HEK293 (cell line): ENCODE measurements around the gene BEST2.

ENCODE experiments used
- KLF7 ChIP-seq: fragments of 450-650 bp; formaldehyde crosslinking; IDR thresholded peaks from 2 replicates; pipeline ENCODE4 v1.5.1; 2016; ENCODE audit warnings: missing biosample characterization, missing genetic modification characterization, borderline replicate concordance
- OSR2 ChIP-seq: fragments of 450-650 bp; formaldehyde crosslinking; IDR thresholded peaks from 2 replicates; pipeline ENCODE4 v1.5.1; 2016; ENCODE audit warnings: missing biosample characterization, missing genetic modification characterization
- OVOL3 ChIP-seq: fragments of 450-650 bp; formaldehyde crosslinking; IDR thresholded peaks from 2 replicates; pipeline ENCODE4 v1.5.1; 2016; ENCODE audit warnings: missing biosample characterization, missing genetic modification characterization
- REPIN1 ChIP-seq: fragments of 450-650 bp; formaldehyde crosslinking; IDR thresholded peaks from 2 replicates; pipeline ENCODE4 v1.5.1; 2017; ENCODE audit warnings: missing biosample characterization, missing genetic modification characterization, low read depth
- SP3 ChIP-seq: fragments of 450-650 bp; formaldehyde crosslinking; IDR thresholded peaks from 2 replicates; pipeline ENCODE4 v1.5.1; 2016; ENCODE audit warnings: missing biosample characterization, missing genetic modification characterization
- ZNF112 ChIP-seq: fragments of 450-650 bp; formaldehyde crosslinking; IDR thresholded peaks from 2 replicates; pipeline ENCODE4 v1.5.0; 2017; ENCODE audit warnings: missing biosample characterization, missing genetic modification characterization
- ZNF16 ChIP-seq: fragments of 450-650 bp; formaldehyde crosslinking; IDR thresholded peaks from 2 replicates; pipeline ENCODE4 v1.5.1; 2016; ENCODE audit warnings: low read depth, missing biosample characterization, missing genetic modification characterization
- ZNF335 ChIP-seq: fragments of 450-650 bp; formaldehyde crosslinking; conservative IDR thresholded peaks from 2 replicates; pipeline ENCODE4 v1.5.1; 2016; ENCODE audit warnings: missing biosample characterization, missing genetic modification characterization
- ZNF423 ChIP-seq: fragments of 450-650 bp; formaldehyde crosslinking; IDR thresholded peaks from 2 replicates; pipeline ENCODE4 v1.5.1; 2016; ENCODE audit warnings: missing biosample characterization, missing genetic modification characterization
- ZNF426 ChIP-seq: fragments of 450-650 bp; formaldehyde crosslinking; IDR thresholded peaks from 2 replicates; pipeline ENCODE4 v1.5.1; 2017; ENCODE audit warnings: missing biosample characterization, missing genetic modification characterization, mild to moderate bottlenecking, inconsistent platforms, moderate library complexity
- ZNF521 ChIP-seq: fragments of 450-650 bp; formaldehyde crosslinking; IDR thresholded peaks from 2 replicates; pipeline ENCODE4 v1.5.1; 2017; ENCODE audit warnings: missing biosample characterization, mild to moderate bottlenecking, missing genetic modification characterization
- ZNF548 ChIP-seq: fragments of 450-650 bp; formaldehyde crosslinking; IDR thresholded peaks from 2 replicates; pipeline ENCODE4 v1.5.1; 2016; ENCODE audit warnings: missing biosample characterization, missing genetic modification characterization
- ZNF560 ChIP-seq: fragments of 450-650 bp; formaldehyde crosslinking; IDR thresholded peaks from 2 replicates; pipeline ENCODE4 v1.5.1; 2017; ENCODE audit warnings: missing biosample characterization, missing genetic modification characterization, borderline replicate concordance
- ZNF629 ChIP-seq: fragments of 450-650 bp; formaldehyde crosslinking; IDR thresholded peaks from 2 replicates; pipeline ENCODE4 v1.5.1; 2017; ENCODE audit warnings: missing biosample characterization, missing genetic modification characterization
- ZNF747 ChIP-seq: fragments of 450-650 bp; formaldehyde crosslinking; IDR thresholded peaks from 2 replicates; pipeline ENCODE4 v1.5.1; 2016; ENCODE audit warnings: missing biosample characterization, missing genetic modification characterization
- ZNF843 ChIP-seq: fragments of 450-650 bp; formaldehyde crosslinking; IDR thresholded peaks from 2 replicates; pipeline ENCODE4 v1.5.1; 2016; ENCODE audit warnings: missing biosample characterization, missing genetic modification characterization
- ZSCAN30 ChIP-seq: fragments of 450-650 bp; IDR thresholded peaks from 2 replicates; pipeline ENCODE4 v1.5.1; 2018; ENCODE audit warnings: missing biosample characterization, mild to moderate bottlenecking, missing genetic modification characterization, moderate library complexity
- TF ChIP-seq, protein P1 (sequence below): fragments of 450-650 bp; formaldehyde crosslinking; IDR thresholded peaks from 2 replicates; pipeline ENCODE4 v1.5.1; 2016; ENCODE audit warnings: missing biosample characterization, missing genetic modification characterization
- TF ChIP-seq, protein P2 (sequence below): fragments of 450-650 bp; formaldehyde crosslinking; IDR thresholded peaks from 2 replicates; pipeline ENCODE4 v1.5.1; 2016; ENCODE audit warnings: missing biosample characterization, missing genetic modification characterization
- TF ChIP-seq, protein P3 (sequence below): fragments of 450-650 bp; IDR thresholded peaks from 2 replicates; pipeline ENCODE4 v1.5.1; 2018; ENCODE audit warnings: missing biosample characterization, missing genetic modification characterization
- TF ChIP-seq, protein P4 (sequence below): fragments of 450-650 bp; formaldehyde crosslinking; IDR thresholded peaks from 2 replicates; pipeline ENCODE4 v1.5.1; 2016; ENCODE audit warnings: missing biosample characterization, missing genetic modification characterization, borderline replicate concordance
- TF ChIP-seq, protein P5 (sequence below): fragments of 450-650 bp; formaldehyde crosslinking; IDR thresholded peaks from 2 replicates; pipeline ENCODE4 v1.5.1; 2017; ENCODE audit warnings: missing biosample characterization, missing genetic modification characterization
- TF ChIP-seq, protein P6 (sequence below): fragments of 450-650 bp; formaldehyde crosslinking; IDR thresholded peaks from 2 replicates; pipeline ENCODE4 v1.5.1; 2016; ENCODE audit warnings: missing biosample characterization, missing genetic modification characterization, low read depth
- TF ChIP-seq, protein P7 (sequence below): fragments of 450-650 bp; formaldehyde crosslinking; IDR thresholded peaks from 2 replicates; pipeline ENCODE4 v1.5.1; 2016; ENCODE audit warnings: missing biosample characterization, missing genetic modification characterization
- TF ChIP-seq, protein P8 (sequence below): fragments of 450-650 bp; IDR thresholded peaks from 2 replicates; pipeline ENCODE4 v1.5.1; 2018; ENCODE audit warnings: missing biosample characterization, mild to moderate bottlenecking, missing genetic modification characterization

The BEST2 gene

DNA sequence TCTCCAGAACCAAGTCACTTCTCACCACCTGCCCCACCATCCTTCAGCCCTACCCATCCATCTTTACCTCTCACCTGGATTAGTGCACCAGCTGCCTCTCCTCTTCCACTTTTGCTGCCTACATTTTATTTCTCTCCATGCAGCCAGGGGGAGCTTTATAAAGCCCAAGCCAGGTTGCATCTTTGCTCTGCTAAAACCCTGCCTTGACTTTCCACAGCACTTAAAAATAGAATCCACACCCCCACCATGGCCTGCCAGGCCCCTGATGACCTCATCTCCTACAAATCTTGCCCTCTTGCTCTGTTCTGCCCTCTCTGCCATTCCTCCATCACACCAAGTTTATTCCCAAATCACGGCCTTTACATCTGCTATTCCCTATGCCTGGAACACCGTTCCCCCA lies 22.0 kb downstream of the BEST2 start (continued):
- TF ChIP-seq, protein P1, sequence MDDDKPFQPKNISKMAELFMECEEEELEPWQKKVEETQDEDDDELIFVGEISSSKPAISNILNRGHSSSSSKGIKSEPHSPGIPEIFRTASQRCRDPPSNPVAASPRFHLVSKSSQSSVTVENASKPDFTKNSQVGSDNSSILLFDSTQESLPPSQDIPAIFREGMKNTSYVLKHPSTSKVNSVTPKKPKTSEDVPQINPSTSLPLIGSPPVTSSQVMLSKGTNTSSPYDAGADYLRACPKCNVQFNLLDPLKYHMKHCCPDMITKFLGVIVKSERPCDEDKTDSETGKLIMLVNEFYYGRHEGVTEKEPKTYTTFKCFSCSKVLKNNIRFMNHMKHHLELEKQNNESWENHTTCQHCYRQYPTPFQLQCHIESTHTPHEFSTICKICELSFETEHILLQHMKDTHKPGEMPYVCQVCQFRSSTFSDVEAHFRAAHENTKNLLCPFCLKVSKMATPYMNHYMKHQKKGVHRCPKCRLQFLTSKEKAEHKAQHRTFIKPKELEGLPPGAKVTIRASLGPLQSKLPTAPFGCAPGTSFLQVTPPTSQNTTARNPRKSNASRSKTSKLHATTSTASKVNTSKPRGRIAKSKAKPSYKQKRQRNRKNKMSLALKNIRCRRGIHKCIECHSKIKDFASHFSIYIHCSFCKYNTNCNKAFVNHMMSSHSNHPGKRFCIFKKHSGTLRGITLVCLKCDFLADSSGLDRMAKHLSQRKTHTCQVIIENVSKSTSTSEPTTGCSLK (tag by site-specific recombination) = no peak
- TF ChIP-seq, protein P2, sequence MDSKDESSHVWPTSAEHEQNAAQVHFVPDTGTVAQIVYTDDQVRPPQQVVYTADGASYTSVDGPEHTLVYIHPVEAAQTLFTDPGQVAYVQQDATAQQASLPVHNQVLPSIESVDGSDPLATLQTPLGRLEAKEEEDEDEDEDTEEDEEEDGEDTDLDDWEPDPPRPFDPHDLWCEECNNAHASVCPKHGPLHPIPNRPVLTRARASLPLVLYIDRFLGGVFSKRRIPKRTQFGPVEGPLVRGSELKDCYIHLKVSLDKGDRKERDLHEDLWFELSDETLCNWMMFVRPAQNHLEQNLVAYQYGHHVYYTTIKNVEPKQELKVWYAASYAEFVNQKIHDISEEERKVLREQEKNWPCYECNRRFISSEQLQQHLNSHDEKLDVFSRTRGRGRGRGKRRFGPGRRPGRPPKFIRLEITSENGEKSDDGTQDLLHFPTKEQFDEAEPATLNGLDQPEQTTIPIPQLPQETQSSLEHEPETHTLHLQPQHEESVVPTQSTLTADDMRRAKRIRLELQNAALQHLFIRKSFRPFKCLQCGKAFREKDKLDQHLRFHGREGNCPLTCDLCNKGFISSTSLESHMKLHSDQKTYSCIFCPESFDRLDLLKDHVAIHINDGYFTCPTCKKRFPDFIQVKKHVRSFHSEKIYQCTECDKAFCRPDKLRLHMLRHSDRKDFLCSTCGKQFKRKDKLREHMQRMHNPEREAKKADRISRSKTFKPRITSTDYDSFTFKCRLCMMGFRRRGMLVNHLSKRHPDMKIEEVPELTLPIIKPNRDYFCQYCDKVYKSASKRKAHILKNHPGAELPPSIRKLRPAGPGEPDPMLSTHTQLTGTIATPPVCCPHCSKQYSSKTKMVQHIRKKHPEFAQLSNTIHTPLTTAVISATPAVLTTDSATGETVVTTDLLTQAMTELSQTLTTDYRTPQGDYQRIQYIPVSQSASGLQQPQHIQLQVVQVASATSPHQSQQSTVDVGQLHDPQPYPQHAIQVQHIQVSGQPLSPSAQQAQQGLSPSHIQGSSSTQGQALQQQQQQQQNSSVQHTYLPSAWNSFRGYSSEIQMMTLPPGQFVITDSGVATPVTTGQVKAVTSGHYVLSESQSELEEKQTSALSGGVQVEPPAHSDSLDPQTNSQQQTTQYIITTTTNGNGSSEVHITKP (tag by site-specific recombination) = peak; percentile 7; the same call in 1 of the 2 replicates
- TF ChIP-seq OSR2 (tag by site-specific recombination) (no peak), ZNF548 (no peak), ZNF112 (tag by site-specific recombination) (no peak), SP3 (no peak), OVOL3 (tag by site-specific recombination) (no peak), ZNF16 (no peak), ZNF843 (tag by site-specific recombination) (no peak), KLF7 (tag by site-specific recombination) (no peak), ZNF629 (peak; percentile 50; the same call in 1 of the 2 replicates), ZNF423 (tag by site-specific recombination) (no peak), ZSCAN30 (tag by site-specific recombination) (no peak), ZNF521 (tag by site-specific recombination) (no peak), REPIN1 (tag by site-specific recombination) (no peak), ZNF426 (no peak), ZNF560 (tag by site-specific recombination) (no peak), ZNF747 (tag by site-specific recombination) (no peak), ZNF335 (tag by site-specific recombination) (peak; percentile 50)
- TF ChIP-seq, protein P3, sequence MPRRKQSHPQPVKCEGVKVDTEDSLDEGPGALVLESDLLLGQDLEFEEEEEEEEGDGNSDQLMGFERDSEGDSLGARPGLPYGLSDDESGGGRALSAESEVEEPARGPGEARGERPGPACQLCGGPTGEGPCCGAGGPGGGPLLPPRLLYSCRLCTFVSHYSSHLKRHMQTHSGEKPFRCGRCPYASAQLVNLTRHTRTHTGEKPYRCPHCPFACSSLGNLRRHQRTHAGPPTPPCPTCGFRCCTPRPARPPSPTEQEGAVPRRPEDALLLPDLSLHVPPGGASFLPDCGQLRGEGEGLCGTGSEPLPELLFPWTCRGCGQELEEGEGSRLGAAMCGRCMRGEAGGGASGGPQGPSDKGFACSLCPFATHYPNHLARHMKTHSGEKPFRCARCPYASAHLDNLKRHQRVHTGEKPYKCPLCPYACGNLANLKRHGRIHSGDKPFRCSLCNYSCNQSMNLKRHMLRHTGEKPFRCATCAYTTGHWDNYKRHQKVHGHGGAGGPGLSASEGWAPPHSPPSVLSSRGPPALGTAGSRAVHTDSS (tag by site-specific recombination) = no peak
- TF ChIP-seq, protein P4, sequence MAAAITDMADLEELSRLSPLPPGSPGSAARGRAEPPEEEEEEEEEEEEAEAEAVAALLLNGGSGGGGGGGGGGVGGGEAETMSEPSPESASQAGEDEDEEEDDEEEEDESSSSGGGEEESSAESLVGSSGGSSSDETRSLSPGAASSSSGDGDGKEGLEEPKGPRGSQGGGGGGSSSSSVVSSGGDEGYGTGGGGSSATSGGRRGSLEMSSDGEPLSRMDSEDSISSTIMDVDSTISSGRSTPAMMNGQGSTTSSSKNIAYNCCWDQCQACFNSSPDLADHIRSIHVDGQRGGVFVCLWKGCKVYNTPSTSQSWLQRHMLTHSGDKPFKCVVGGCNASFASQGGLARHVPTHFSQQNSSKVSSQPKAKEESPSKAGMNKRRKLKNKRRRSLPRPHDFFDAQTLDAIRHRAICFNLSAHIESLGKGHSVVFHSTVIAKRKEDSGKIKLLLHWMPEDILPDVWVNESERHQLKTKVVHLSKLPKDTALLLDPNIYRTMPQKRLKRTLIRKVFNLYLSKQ (tag by site-specific recombination) = no peak
- TF ChIP-seq, protein P5, sequence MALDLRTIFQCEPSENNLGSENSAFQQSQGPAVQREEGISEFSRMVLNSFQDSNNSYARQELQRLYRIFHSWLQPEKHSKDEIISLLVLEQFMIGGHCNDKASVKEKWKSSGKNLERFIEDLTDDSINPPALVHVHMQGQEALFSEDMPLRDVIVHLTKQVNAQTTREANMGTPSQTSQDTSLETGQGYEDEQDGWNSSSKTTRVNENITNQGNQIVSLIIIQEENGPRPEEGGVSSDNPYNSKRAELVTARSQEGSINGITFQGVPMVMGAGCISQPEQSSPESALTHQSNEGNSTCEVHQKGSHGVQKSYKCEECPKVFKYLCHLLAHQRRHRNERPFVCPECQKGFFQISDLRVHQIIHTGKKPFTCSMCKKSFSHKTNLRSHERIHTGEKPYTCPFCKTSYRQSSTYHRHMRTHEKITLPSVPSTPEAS = no peak
- TF ChIP-seq, protein P6, sequence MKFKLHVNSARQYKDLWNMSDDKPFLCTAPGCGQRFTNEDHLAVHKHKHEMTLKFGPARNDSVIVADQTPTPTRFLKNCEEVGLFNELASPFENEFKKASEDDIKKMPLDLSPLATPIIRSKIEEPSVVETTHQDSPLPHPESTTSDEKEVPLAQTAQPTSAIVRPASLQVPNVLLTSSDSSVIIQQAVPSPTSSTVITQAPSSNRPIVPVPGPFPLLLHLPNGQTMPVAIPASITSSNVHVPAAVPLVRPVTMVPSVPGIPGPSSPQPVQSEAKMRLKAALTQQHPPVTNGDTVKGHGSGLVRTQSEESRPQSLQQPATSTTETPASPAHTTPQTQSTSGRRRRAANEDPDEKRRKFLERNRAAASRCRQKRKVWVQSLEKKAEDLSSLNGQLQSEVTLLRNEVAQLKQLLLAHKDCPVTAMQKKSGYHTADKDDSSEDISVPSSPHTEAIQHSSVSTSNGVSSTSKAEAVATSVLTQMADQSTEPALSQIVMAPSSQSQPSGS (tag by site-specific recombination) = peak; percentile 75
- TF ChIP-seq, protein P7, sequence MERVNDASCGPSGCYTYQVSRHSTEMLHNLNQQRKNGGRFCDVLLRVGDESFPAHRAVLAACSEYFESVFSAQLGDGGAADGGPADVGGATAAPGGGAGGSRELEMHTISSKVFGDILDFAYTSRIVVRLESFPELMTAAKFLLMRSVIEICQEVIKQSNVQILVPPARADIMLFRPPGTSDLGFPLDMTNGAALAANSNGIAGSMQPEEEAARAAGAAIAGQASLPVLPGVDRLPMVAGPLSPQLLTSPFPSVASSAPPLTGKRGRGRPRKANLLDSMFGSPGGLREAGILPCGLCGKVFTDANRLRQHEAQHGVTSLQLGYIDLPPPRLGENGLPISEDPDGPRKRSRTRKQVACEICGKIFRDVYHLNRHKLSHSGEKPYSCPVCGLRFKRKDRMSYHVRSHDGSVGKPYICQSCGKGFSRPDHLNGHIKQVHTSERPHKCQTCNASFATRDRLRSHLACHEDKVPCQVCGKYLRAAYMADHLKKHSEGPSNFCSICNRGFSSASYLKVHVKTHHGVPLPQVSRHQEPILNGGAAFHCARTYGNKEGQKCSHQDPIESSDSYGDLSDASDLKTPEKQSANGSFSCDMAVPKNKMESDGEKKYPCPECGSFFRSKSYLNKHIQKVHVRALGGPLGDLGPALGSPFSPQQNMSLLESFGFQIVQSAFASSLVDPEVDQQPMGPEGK = peak; percentile 23; the same call in 1 of the 2 replicates
- TF ChIP-seq, protein P8, sequence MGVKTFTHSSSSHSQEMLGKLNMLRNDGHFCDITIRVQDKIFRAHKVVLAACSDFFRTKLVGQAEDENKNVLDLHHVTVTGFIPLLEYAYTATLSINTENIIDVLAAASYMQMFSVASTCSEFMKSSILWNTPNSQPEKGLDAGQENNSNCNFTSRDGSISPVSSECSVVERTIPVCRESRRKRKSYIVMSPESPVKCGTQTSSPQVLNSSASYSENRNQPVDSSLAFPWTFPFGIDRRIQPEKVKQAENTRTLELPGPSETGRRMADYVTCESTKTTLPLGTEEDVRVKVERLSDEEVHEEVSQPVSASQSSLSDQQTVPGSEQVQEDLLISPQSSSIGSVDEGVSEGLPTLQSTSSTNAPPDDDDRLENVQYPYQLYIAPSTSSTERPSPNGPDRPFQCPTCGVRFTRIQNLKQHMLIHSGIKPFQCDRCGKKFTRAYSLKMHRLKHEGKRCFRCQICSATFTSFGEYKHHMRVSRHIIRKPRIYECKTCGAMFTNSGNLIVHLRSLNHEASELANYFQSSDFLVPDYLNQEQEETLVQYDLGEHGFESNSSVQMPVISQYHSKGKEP (tag by site-specific recombination) = no peak
